Fibroblast of mammary gland (primary cell): ENCODE results near the gene ZNF208.

ENCODE experiments used
- DNase-seq: peaks from one replicate; pipeline ENCODE4 v3.0.0-alpha.2; 2010; ENCODE audit warnings: low read depth
- H3K4me3 ChIP-seq: 2 replicates; pipeline ENCODE4 v1.5.1; 2011; ENCODE audit warnings: low read depth, mild to moderate bottlenecking, low read length, moderate library complexity; ENCODE audit not compliant: control insufficient read depth
- TF ChIP-seq, protein P1 (sequence below): conservative IDR thresholded peaks from 2 replicates; pipeline ENCODE4 v1.5.1; 2011; ENCODE audit warnings: low read depth, low read length, inconsistent platforms; ENCODE audit not compliant: control insufficient read depth, insufficient read depth

Gene ZNF208

DNA sequence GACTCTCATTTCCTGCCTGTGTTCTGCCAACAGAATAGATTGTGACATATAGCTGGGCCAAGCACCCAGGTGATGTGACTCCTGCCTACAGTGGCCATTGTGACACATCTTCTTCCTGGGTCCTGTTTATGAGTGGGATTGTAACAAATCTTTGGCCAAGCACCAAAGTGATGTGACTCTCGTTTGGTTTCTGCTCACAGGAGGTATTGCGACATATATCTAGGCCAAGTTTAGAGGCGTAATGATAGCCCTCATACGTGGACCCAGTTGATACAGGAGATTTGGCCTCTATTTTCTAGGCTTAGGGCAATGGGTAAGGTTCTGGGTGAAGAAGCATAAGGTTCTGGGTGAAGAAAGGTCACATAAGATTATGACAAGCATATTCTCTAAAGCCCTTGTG, 76.2 kb downstream of the ZNF208 start:
- H3K4me3 ChIP-seq: no peak overlapping the region
- no peak for DNase-seq
- TF ChIP-seq, protein P1, sequence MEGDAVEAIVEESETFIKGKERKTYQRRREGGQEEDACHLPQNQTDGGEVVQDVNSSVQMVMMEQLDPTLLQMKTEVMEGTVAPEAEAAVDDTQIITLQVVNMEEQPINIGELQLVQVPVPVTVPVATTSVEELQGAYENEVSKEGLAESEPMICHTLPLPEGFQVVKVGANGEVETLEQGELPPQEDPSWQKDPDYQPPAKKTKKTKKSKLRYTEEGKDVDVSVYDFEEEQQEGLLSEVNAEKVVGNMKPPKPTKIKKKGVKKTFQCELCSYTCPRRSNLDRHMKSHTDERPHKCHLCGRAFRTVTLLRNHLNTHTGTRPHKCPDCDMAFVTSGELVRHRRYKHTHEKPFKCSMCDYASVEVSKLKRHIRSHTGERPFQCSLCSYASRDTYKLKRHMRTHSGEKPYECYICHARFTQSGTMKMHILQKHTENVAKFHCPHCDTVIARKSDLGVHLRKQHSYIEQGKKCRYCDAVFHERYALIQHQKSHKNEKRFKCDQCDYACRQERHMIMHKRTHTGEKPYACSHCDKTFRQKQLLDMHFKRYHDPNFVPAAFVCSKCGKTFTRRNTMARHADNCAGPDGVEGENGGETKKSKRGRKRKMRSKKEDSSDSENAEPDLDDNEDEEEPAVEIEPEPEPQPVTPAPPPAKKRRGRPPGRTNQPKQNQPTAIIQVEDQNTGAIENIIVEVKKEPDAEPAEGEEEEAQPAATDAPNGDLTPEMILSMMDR: no peak

GRCh38 chr19:21934131-21934530, 76.6 kb downstream of the ZNF208 start:
- DNase-seq: no peak
- TF ChIP-seq, protein P1: no peak
- no peak overlapping the region for H3K4me3 ChIP-seq

DNA sequence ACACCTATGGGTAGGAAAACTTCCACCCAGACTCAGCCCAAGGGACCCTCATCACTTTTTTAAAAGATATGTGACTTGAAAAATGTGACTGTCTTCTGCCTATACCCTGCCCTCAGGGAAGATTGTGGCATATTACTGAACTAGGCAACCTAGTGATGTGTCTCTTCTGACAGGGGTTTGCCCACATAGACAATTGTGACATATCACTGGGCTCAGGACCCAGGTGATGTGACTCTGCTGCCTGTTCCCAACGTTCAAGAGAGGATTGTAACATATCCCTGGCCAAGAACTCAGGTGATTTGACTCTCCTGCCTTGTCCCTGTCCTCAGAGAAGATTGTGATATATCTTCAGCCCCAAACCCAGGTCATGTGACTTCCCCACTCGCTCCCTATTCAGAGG, 88.5 kb downstream of the ZNF208 start:
- H3K4me3 ChIP-seq: no peak overlapping the region
- TF ChIP-seq, protein P1: no peak

DNA sequence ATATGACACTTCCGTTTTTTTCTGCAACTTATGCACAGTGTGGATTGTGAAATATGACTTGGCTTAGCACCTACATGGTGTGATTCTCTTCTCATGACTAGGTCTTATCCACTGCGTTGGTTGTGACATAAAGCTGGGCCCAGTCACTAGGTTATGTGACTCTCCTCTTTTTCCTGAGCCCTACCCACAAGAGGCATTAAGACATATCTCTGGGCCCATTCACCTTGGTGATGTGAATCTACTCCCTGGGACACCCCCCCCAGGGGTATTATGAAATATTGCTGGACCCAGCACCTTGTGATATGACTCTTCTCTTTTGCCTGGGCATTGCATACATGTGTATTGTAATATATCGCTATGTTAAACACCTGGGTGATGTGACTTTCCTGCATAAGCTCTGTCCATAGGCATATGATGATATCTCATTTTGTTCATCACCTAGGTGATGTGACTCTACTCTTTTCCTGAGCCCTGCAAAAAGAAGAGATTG, 89.0 kb downstream of the ZNF208 start:
- TF ChIP-seq, protein P1: no peak
- no peak overlapping the region for H3K4me3 ChIP-seq
- DNase-seq: no peak

More for the DNA sequence above, 88.5 kb downstream of the ZNF208 start:
- no peak for DNase-seq

- TF ChIP-seq, protein P1: no peak
- H3K4me3 ChIP-seq: no peak overlapping the region
- no peak for DNase-seq
These were observed 95.3 kb downstream of the ZNF208 start for GRCh38 chr19:21915411-21915810.

DNA sequence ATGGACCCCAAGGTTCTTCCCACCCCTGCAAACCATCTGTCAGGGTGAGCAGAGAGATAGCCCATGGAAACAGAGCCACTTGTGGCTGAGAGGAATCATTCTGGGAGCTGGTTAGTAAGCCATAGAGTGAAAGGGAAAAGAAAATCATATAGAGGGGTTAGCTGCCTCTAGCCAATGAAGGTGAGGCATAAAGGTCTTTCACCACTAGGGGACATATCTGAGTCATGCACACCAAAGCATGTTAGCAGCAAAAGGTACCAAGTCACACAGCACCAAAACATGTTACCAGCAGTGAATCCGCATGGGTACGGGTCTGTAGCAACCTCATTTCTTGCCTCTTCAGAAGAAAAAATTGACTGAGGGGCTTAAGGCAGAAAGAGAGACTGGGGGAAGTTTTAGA, 98.1 kb downstream of the ZNF208 start:
- TF ChIP-seq, protein P1: no peak
- H3K4me3 ChIP-seq: no peak overlapping the region
- no peak for DNase-seq

- no peak for DNase-seq
- TF ChIP-seq, protein P1: no peak
- no peak overlapping the region for H3K4me3 ChIP-seq
These were observed 100.4 kb downstream of the ZNF208 start for GRCh38 chr19:21910318-21910717.
